Measurements from ENCODE around the gene HMCN2. TPM values are rescaled to one million over a fixed set of nuclear protein-coding genes. Genes with fewer than 3 reads are reported as not detected.

Gene HMCN2
- polyA plus RNA-seq, 1 of the 3 experiments (the other 2 are of a cell fraction), result 0.15 TPM

DNA sequence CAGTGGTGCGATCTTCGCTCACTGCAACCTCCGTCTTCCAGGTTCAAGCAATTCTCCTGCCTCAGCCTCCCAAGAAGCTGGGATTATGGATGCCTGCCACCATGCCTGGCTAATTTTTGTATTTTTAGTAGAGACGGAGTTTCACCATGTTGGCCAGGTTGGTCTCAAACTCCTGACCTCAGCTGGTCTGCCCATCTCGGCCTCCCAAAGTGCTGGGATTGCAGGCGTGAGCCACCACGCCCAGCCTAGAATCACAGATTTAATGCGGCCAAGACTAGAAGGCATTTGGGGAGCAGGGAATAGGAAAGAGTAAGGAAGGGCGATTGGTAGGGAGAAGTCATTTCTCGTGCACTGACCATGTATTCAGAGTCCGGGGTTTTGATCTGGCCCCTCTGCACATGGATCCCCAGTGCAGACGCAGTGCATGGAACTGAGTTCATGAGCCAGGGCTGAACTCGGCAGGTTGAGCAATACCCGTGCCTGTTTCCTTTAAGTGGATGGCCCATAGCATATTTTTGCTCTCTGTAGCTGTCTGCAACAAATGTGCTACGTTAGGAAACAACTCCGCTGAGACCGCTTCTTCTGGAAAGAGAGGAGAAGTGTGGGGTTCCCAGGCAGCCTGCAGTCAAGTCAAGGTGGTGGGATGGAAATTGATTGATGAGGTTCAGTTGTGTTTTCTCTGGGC lies 3.4 kb upstream of the HMCN2 start (continued):
- TF ChIP-seq, protein P1, sequence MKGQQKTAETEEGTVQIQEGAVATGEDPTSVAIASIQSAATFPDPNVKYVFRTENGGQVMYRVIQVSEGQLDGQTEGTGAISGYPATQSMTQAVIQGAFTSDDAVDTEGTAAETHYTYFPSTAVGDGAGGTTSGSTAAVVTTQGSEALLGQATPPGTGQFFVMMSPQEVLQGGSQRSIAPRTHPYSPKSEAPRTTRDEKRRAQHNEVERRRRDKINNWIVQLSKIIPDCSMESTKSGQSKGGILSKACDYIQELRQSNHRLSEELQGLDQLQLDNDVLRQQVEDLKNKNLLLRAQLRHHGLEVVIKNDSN (IDR thresholded peaks at IDR 0.05; ENCODE audit: borderline replicate concordance, low read depth), result no peak
- no peak for TF ChIP-seq ZBTB33 (IDR thresholded peaks at IDR 0.05; ENCODE audit: borderline replicate concordance, low read depth)
- TF ChIP-seq TEAD4 (IDR thresholded peaks at IDR 0.05; ENCODE audit: borderline replicate concordance, insufficient read depth), result no peak

DNA sequence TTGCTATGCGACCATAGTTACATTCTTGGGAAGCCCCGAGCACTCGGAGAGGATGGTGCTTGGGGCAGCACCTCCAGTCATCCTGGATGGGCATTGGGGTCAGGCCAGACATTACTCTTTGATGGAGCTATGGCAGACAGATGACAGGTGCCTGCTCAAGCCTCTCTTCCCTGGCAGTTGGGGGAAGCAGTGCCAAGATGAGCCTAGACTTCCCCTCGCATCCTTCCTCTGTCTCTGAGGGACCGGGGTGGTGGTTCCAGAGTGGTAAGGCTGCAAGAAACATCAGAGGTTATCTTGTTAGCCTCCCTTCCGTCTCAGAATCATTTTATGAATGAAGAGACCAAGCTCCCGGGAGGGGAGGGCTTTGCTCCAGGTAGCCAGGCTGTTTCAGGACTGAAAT lies 2.8 kb upstream of the HMCN2 start:
- no peak for DNase-seq
- Histone ChIP-seq H3K4me1 (ENCODE audit: control insufficient read depth in 1 of 2, insufficient read depth in 2 of 2, low read depth in 1 of 2, low read length in 1 of 2) (peaks cover 0 to 20% of the 10 kb centered on the region in 2 experiments; a peak in 1 of 4 replicates), H3K36me3 (replicated peaks in 1 of 2; ENCODE audit: control insufficient read depth in 1 of 2, insufficient read depth in 2 of 2, low read length in 1 of 2) (no peaks in the 10 kb centered on the region), H3F3A (replicated peaks; ENCODE audit: insufficient read depth) (no peaks in the 10 kb centered on the region), H3K9ac (no peak overlapping the region), H3K27ac (ENCODE audit: low read depth in 2 of 2, low read length in 1 of 2) (no peak overlapping the region), H3K27me3 (ENCODE audit: insufficient read depth) (peaks cover 36% of the 10 kb centered on the region), H2AFZ (ENCODE audit: low read depth) (no peak overlapping the region), H3K9me2 (no peaks in the 10 kb centered on the region), H4K20me1 (ENCODE audit: insufficient read depth) (no peaks in the 10 kb centered on the region), H3K4me2 (no peak overlapping the region), H3K9me3 (no peaks in the 10 kb centered on the region), H3K79me2 (ENCODE audit: insufficient read depth) (no peaks in the 10 kb centered on the region), H3K4me3 (ENCODE audit: low read depth in 2 of 2, low read length in 1 of 2) (no peak overlapping the region)
- WGBS (ENCODE audit: low lambda C conversion rate), result 66% methylated on average over 5 of the region's 7 CpGs
- ChIA-PET CTCF (interaction anchor here (0.7 to 7.1 kb wide), 7 partner anchors 19 to 394 kb away, joined by 3 to 69 read pairs (median 4); no protein-coding TSS in a partner anchor), POLR2A (no interaction called here)
- no peak for TF ChIP-seq SMC3 (IDR thresholded peaks at IDR 0.05; ENCODE audit: low read depth, low read length)
- no peak for TF ChIP-seq NFIC (IDR thresholded peaks at IDR 0.05; ENCODE audit: borderline replicate concordance)
- TF ChIP-seq SIN3A (IDR thresholded peaks at IDR 0.05; ENCODE audit: borderline replicate concordance, low read depth, low read length), result no peak
- TF ChIP-seq YY1 (IDR thresholded peaks at IDR 0.05; ENCODE audit: low read depth), result no peak
- TF ChIP-seq, protein P1 (IDR thresholded peaks at IDR 0.05; ENCODE audit: borderline replicate concordance, low read depth), result no peak
- no peak for TF ChIP-seq NRF1 (IDR thresholded peaks at IDR 0.05; ENCODE audit: low read depth, low read length)
- no peak for TF ChIP-seq RFX5 (IDR thresholded peaks at IDR 0.05; ENCODE audit: low read length)
- no peak for TF ChIP-seq GABPA (IDR thresholded peaks at IDR 0.05; ENCODE audit: low read depth)
- no peak for TF ChIP-seq ZBTB33 (IDR thresholded peaks at IDR 0.05; ENCODE audit: borderline replicate concordance, low read depth)
- TF ChIP-seq, protein P2, sequence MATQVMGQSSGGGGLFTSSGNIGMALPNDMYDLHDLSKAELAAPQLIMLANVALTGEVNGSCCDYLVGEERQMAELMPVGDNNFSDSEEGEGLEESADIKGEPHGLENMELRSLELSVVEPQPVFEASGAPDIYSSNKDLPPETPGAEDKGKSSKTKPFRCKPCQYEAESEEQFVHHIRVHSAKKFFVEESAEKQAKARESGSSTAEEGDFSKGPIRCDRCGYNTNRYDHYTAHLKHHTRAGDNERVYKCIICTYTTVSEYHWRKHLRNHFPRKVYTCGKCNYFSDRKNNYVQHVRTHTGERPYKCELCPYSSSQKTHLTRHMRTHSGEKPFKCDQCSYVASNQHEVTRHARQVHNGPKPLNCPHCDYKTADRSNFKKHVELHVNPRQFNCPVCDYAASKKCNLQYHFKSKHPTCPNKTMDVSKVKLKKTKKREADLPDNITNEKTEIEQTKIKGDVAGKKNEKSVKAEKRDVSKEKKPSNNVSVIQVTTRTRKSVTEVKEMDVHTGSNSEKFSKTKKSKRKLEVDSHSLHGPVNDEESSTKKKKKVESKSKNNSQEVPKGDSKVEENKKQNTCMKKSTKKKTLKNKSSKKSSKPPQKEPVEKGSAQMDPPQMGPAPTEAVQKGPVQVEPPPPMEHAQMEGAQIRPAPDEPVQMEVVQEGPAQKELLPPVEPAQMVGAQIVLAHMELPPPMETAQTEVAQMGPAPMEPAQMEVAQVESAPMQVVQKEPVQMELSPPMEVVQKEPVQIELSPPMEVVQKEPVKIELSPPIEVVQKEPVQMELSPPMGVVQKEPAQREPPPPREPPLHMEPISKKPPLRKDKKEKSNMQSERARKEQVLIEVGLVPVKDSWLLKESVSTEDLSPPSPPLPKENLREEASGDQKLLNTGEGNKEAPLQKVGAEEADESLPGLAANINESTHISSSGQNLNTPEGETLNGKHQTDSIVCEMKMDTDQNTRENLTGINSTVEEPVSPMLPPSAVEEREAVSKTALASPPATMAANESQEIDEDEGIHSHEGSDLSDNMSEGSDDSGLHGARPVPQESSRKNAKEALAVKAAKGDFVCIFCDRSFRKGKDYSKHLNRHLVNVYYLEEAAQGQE (IDR thresholded peaks at IDR 0.05; ENCODE audit: low read depth, low read length), result no peak
- TF ChIP-seq MXI1 (IDR thresholded peaks at IDR 0.05; ENCODE audit: low read depth, low read length), result no peak
